C4-2B (cell line): ENCODE measurements around the gene SLCO3A1.

Experiments used
- H3K27ac ChIP-seq: fragments of 450-650 bp; 2 replicates; pipeline ENCODE4 v1.5.1; 2017
- ZFX ChIP-seq: fragments of 450-650 bp; IDR thresholded peaks from 2 replicates; pipeline ENCODE4 v1.6.1; 2017
- TF ChIP-seq, protein P1 (sequence below): fragments of 450-650 bp; conservative IDR thresholded peaks from 2 replicates; pipeline ENCODE4 v1.5.1; 2017; ENCODE audit warnings: mild to moderate bottlenecking

SLCO3A1 gene

DNA sequence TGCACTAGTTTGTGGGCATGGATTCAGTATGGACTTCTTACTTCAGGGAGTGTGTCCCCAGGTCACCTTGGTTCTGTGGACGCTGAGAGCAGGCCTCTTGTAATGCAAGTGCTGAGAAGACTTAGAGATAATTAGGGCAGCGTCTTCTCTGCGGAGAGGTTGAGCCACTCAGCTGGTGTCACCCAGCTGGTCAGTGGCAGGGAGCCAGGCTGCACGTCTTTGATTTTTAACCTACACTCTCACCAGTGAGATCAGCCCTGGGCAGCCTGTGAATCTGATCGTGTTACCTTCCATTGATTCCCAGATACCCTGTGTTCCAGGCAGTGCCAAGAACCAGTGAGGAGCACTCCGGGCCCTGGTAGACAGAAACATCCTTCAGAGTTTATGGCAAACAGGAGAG lies 92.6 kb downstream of the SLCO3A1 start:
- H3K27ac ChIP-seq = no peak overlapping the region
- TF ChIP-seq ZFX = no peak
- TF ChIP-seq, protein P1, sequence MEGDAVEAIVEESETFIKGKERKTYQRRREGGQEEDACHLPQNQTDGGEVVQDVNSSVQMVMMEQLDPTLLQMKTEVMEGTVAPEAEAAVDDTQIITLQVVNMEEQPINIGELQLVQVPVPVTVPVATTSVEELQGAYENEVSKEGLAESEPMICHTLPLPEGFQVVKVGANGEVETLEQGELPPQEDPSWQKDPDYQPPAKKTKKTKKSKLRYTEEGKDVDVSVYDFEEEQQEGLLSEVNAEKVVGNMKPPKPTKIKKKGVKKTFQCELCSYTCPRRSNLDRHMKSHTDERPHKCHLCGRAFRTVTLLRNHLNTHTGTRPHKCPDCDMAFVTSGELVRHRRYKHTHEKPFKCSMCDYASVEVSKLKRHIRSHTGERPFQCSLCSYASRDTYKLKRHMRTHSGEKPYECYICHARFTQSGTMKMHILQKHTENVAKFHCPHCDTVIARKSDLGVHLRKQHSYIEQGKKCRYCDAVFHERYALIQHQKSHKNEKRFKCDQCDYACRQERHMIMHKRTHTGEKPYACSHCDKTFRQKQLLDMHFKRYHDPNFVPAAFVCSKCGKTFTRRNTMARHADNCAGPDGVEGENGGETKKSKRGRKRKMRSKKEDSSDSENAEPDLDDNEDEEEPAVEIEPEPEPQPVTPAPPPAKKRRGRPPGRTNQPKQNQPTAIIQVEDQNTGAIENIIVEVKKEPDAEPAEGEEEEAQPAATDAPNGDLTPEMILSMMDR = no peak

DNA sequence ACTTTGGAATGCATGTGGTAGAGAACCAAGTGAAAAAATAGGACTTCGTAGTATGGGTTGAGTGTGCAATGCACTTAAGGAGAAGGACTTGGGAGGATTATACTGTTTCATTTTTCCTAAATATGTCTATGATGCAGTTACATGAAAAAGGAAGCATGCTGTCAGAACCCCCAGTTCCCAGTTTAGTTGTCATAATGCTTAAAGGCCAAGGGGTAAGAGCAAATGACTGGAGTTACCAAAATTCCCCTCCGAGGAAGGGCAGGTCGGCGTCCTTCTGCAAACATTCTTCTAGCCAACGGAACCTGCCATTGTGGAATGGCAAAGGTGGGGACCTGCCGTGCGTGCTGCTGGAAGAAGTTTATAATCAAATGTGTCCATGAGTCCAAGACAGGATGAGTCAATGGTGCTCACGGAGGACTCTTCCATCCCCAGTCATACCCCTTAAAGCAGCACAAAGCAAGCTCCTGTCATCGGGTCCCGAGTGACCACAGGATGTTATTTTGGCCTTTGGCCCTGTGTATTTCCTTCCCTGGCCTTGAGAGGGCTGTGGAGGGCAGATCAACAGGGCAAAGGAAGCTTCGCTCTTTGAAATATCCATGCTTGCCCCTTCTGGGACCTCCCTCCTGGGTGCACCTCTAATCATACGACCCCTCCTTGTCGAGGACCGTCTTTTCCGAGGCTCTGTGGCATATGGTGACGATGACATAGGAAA lies 93.2 kb downstream of the SLCO3A1 start:
- TF ChIP-seq, protein P1 = no peak
- TF ChIP-seq ZFX = no peak
- H3K27ac ChIP-seq = no peak overlapping the region

DNA sequence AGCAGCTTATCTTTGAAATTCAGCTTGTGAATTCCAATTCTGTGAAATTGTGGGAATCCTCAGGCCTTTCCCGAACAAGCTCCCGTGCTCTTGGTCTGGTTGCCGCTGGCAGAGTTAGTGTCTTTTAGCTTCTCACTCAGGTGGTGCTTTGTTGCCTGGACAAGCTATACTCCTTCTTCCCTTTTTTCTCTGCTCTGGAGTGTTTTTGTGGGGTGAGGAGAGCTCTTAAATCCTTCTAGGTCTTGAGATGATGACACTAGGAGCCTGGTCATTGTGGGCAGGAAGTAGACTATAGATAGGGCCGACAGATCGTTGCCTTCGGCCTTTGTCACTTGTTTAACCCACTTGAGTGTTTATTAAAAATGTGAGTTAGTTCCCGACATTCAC lies 93.8 kb downstream of the SLCO3A1 start:
- no peak overlapping the region for H3K27ac ChIP-seq
- TF ChIP-seq, protein P1 = no peak
- TF ChIP-seq ZFX = no peak

DNA sequence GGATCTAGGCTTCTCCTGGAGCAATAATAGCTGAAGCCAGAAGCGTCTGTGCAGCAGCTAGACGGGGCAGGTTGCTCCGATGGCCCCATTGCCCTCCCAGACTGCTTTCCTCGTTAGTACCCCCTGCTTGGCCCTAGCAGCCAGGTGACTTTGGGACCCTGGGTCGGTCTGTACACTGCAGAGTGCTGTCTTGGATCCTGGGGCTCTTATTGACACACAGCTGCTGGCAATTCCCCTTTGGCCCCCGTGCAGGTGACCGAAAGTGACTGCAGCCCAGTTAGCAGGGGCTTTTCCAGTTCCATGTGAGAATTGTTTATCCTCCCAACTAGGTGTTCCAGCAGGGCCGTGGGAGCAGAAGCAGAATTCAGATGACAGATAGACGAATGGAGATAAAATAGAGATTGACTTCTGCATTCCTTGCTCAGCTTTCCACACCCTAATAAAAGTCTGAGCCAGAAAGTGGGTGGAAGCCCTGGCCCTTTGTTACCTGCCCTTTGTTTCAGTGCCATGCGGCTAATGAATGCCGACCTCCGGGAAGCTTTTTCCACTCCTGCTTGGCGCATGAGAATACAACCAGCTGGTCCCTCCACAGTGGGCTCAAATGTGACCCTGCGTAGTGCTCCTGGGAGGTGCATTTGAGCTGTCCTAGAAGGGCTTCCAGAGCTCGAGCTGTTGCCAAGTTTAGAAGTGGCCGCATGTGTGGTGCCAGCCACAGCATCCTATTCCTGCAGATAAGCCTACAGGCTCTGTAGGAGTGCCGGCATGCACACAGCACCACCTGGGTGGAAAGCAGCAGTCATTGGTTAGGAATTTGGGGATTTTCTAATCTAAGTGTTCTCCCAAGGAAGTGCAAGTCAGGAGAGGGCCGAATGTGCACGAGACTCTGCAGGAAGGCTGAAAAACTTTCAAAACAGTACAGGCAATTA lies 94.4 kb downstream of the SLCO3A1 start:
- TF ChIP-seq, protein P1 = no peak
- TF ChIP-seq ZFX = no peak
- no peak overlapping the region for H3K27ac ChIP-seq

DNA sequence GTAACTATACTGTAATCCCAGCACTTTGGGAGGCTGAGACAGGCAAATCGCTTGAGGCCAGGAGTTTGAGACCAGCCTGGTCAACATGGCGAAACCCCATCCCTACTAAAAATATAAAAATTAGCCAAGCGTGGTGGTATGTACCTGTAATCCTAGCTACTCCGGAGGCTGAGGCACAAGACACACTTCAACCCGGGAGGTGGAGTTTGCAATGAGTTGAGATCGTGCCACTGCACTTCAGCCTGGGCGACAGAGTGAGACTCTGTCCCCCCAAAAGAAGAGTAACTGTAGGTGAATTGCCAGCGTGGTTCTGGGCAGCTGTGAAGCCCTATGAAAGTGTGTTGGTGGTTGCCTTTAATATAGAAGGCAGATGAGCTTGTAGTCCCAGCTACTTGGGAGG lies 95.9 kb downstream of the SLCO3A1 start:
- H3K27ac ChIP-seq = no peak overlapping the region
- TF ChIP-seq ZFX = no peak
- TF ChIP-seq, protein P1 = no peak

DNA sequence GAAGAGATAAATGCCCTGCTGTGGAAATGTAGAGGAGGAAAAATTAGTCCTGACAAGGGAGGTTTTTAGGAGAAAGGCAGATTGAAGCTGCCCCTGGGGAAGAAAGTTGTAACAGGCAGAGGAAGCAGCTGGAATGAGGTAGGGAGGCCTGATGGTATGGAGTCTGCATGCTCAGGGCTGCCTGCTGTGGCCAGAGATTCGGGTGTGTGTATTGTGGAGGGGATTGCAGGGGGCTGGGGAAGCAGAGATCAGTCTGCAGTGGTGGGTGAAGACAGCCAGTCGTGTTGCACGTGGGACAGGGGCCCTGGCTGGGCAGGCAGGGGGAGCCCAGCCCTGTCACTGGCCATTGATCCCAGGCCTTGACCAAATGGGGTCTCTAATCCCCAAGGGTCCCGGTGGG lies 96.5 kb downstream of the SLCO3A1 start:
- H3K27ac ChIP-seq = no peak overlapping the region
- no peak for TF ChIP-seq ZFX
- TF ChIP-seq, protein P1 = no peak

DNA sequence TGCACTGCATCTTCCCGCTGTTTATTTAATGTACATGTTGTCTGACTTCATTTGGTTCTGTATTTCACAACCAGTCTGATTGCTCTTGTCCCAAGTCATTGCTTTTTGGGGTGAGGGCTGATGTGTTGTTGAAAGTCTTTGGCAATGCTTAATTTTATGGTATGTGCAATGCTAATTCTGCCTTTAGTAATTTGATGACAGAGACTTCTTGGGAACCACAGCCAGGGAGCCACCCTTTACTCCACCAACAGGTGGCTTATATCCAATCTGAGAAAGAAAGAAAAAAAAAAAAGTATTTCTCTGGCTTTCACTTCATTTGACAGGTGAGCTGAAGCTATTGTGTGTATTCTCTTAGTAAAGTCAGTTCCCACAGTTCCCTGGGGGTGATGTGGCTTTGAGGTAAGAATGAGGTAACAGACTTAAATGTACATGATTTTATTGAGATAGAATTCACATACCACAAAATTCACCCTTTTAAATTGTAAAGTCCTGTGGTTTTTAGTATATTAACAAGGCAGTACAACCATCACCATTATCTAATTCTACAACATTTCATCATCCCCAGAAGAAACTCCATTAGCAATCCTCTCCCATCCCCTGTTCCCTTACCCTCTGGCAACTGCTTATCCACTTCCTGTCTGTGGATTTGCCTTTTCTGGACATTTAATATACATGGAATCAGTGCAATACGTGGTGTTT lies 97.3 kb downstream of the SLCO3A1 start:
- H3K27ac ChIP-seq = no peak overlapping the region
- no peak for TF ChIP-seq ZFX
- TF ChIP-seq, protein P1 = no peak
